Large intestine (tissue), 3 donors: Measurements from ENCODE around the gene HHAT. TPM values are rescaled to one million over a fixed set of nuclear protein-coding genes. Genes with fewer than 3 reads are reported as not detected.

Experiments used
- DNase-seq, 2 donors: peaks; one replicate each; pipeline versions ENCODE4 v3.0.0 to v3.0.0-alpha.2; 2013
- H3K27ac ChIP-seq: one replicate; pipeline ENCODE4 v1.5.1; 2013; ENCODE audit warnings: low read length
- H3K27me3 ChIP-seq: 2 replicates; pipeline ENCODE4 v1.6.1; 2013; ENCODE audit warnings: low read length; ENCODE audit not compliant: control insufficient read depth, insufficient read depth
- H3K36me3 ChIP-seq: 2 replicates; pipeline ENCODE4 v1.6.1; 2013; ENCODE audit warnings: low read length; ENCODE audit not compliant: control insufficient read depth, insufficient read depth
- H3K4me1 ChIP-seq: one replicate; pipeline ENCODE4 v1.6.1; 2013; ENCODE audit warnings: low read length; ENCODE audit not compliant: control insufficient read depth, insufficient read depth
- H3K4me3 ChIP-seq: one replicate; pipeline ENCODE4 v1.5.1; 2013; ENCODE audit warnings: low read length
- H3K9me3 ChIP-seq: one replicate; pipeline ENCODE4 v1.6.1; 2013; ENCODE audit warnings: mild to moderate bottlenecking, low read depth, low read length, moderate library complexity; ENCODE audit not compliant: control insufficient read depth
- WGBS: methylation state at CpG from one replicate; pipeline ENCODE4 v1.1.5; 2013; ENCODE audit warnings: low lambda C conversion rate; ENCODE audit not compliant: insufficient coverage; 5-methylcytosine and 5-hydroxymethylcytosine counted together
- polyA plus RNA-seq: library from polyadenylated mRNA; unstranded; fragments of 120-200 nt; gene quantifications from one replicate; pipeline ENCODE4 v1.2.1, GENCODE V29; 2013

HHAT gene
- polyA plus RNA-seq, 1 donor: 3.3 TPM

DNA sequence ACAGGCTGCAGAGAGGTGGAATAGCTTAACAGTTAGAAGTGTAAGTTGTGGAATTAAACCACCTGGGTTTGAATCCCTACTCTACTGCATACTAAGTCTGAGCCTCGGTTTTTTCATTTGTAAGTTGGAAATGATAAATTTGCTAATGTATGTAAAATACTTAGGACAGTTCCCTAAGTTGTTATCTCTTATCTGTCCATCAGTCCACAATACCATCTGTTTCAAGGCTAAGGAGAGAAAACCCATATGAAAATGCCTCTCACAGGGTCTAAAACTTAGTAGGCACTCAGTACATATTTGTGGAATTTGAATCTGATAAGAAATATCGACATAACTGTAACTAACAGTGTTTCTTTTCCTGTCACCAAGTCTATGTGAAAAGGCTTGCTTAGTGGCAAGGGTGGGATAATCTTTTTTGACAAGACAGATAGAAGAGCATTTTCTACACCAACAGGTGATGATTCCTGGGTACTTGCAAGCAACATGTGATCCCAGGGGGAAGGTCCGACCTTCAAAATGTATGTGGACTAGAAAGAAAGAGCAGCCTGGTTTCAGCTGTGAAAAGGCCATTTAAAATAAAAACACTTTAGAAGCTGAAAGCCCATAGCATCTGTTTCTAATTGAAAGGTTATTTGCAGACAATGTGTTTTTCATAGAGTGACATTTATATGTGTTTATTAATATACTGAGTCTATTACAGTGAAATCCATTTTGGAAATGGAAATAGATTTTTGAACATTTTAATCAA, 202.9 kb downstream of the HHAT start:
- DNase-seq: no peak
- Histone ChIP-seq H3K27ac (no peak overlapping the region), H3K9me3 (no peaks in the 10 kb centered on the region), H3K36me3 (no peaks in the 10 kb centered on the region), H3K4me3 (no peak overlapping the region), H3K27me3 (no peaks in the 10 kb centered on the region), H3K4me1 (no peaks in the 10 kb centered on the region)
- 71% methylated on average over 2 of the region's 3 CpGs for WGBS

DNA sequence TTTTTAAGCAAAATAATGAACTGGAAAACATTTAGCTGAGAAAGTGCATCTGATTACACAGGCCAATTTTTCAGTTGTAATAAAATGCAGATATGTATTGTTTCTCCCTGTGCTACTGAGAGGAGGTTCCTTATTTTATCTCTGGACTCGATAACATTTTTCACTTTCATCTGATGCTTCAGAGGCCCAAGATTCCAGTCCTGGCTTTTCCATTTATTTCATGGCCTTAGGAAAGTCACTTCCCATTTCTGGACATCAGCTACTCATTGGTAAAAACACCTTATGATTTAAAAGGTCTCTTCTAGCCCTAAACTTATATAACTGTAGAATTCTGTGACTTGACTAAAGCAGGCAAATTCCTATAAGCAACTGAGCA, 203.5 kb downstream of the HHAT start:
- no peaks in the 10 kb centered on the region for H3K4me1 ChIP-seq
- WGBS: no CpG with 5 or more reads among the region's 1 CpG
- H3K27me3 ChIP-seq: no peaks in the 10 kb centered on the region
- H3K9me3 ChIP-seq: no peaks in the 10 kb centered on the region
- H3K36me3 ChIP-seq: no peaks in the 10 kb centered on the region
- H3K4me3 ChIP-seq: no peak overlapping the region
- no peak for DNase-seq
- no peak overlapping the region for H3K27ac ChIP-seq

DNA sequence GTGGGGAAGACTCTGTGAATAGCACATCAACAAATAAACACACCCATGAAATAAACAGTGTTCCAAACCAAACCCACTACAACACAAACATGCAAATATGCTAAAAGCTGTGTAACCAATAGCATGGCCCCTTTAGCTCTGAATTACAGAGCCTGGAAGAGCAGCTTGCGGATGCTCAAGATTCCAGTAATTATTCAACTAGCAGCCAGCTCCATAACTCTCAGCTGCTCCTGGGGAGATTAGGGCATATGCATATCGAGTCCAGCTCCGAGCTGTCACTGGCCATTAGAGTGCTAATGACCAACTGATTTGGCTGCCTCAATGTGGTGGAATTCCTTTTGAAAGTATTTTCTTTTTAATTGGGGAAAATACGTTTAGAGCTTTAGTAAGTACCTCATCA, 207.1 kb downstream of the HHAT start:
- 88% methylated on average over 1 of the region's 4 CpGs for WGBS

DNA sequence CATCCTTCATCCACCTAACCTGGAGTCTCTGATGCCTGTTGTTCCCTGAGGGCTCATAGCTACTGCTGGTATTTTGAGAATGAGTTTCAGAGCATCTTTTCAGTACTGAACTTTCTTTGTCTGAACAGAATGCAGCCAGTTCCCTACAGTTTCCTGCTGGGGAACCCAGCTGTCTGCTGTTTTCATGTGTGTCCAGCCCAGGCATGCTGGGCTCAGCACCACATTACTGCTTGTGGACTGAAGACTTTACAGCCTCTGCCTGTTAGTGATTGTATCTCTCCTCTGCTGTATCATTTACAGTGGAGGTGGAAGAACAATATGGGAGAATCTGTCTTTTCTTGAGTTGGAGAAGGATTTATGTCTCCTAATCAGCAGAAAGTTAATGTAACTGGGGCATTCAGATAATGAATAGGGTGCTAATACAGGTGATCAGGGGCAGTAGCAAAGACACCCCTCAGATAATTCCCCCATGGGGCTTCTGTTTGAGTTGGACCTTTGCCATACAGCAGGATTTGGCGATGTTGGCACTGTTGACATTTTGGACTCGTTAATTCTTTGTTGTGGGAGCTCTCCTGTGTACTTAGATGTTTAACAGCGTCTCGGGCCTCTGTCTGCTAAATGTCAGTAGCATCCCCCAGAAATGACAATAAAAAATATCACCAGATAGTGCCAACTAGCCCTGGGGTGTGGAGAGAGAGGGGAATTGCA, 207.7 kb downstream of the HHAT start:
- no peak overlapping the region for H3K4me3 ChIP-seq
- no peak for DNase-seq
- H3K27me3 ChIP-seq: no peaks in the 10 kb centered on the region
- no peak overlapping the region for H3K27ac ChIP-seq
- H3K9me3 ChIP-seq: no peaks in the 10 kb centered on the region
- H3K36me3 ChIP-seq: no peaks in the 10 kb centered on the region
- no CpG with 5 or more reads among the region's 4 CpGs for WGBS
- no peaks in the 10 kb centered on the region for H3K4me1 ChIP-seq

More for the DNA sequence above, 207.1 kb downstream of the HHAT start:
- no peak for DNase-seq
- Histone ChIP-seq H3K9me3 (no peaks in the 10 kb centered on the region), H3K4me3 (no peak overlapping the region), H3K27me3 (no peaks in the 10 kb centered on the region), H3K36me3 (no peaks in the 10 kb centered on the region), H3K4me1 (no peaks in the 10 kb centered on the region), H3K27ac (no peak overlapping the region)

DNA sequence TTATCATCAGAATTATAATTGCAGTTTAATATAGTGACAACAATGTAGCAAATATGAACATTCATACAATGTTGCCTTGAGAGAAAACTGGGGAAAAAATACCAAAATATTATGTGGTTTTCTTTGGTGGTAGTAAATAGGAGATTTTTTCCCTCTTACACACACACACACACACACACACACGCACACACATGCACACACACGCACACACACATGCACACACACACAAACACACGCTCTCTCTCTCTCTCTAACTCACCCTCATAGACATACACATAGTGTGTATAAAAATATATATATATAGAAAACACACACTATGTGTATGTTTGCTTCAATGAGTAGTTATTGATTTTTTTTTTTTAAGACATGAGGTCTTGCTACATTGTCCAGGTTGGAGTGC, 211.6 kb downstream of the HHAT start:
- WGBS: no CpG with 5 or more reads among the region's 3 CpGs
- DNase-seq: no peak
- Histone ChIP-seq H3K27ac (no peak overlapping the region), H3K4me3 (no peak overlapping the region), H3K9me3 (no peaks in the 10 kb centered on the region), H3K36me3 (no peaks in the 10 kb centered on the region), H3K4me1 (no peaks in the 10 kb centered on the region), H3K27me3 (no peaks in the 10 kb centered on the region)

DNA sequence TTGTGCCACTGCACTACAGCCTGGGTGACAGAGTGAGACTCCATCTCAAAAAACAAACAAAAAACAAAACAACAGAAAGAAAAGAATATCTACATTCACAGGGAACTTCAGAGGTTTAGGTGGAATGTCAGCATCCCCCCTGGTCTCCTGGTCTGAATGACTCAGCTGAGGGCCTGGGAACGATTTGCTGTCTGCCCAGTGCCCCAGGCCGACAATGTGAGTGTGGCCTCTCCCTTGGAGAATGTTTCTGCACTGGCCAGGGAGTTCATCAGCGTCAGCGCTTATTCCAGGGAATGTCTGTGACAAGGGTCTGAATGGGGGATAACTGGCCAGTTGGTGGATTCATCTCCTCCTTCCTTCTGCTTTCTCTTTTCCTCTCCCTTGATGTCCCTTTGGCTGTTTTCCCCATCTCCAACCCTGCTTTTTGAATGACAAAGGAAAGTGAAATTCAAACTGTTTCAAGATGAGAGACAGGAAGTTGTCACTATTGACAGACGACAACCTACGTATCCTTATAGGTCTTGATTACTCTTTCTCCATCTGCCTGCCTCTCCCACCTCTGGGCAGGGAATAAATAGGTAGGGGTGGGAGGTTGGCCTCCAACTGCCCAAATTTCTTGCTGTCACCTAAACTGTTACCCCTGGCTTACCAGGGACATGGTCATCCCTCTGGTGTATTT, 213.1 kb downstream of the HHAT start:
- Histone ChIP-seq H3K4me3 (no peak overlapping the region), H3K4me1 (no peaks in the 10 kb centered on the region), H3K36me3 (no peaks in the 10 kb centered on the region), H3K27ac (no peak overlapping the region), H3K27me3 (no peaks in the 10 kb centered on the region), H3K9me3 (no peaks in the 10 kb centered on the region)
- DNase-seq: no peak
- WGBS: no CpG with 5 or more reads among the region's 6 CpGs

DNA sequence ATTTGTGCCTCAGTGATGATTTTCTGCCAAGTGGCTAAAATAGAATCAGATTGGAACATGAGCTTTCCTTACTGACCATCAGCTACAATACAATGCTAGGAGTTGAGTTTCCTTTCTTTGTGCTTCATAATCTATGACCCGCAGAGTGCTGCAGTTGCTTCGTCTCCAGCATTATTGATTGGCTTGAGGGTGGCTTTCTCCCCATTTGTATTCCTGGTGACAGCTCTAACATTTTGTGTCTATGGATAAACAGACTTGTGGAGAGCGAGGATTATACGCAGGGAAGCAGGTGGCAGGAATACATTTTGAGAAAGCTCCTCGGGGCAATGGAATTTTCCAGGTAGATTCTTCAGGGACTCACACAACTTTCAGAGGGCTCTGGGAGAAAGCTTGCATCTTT, 223.2 kb downstream of the HHAT start:
- no peak for DNase-seq
- no CpG with 5 or more reads among the region's 5 CpGs for WGBS
- Histone ChIP-seq H3K36me3 (no peaks in the 10 kb centered on the region), H3K4me3 (no peak overlapping the region), H3K27me3 (no peaks in the 10 kb centered on the region), H3K4me1 (no peaks in the 10 kb centered on the region), H3K9me3 (no peaks in the 10 kb centered on the region), H3K27ac (no peak overlapping the region)

DNA sequence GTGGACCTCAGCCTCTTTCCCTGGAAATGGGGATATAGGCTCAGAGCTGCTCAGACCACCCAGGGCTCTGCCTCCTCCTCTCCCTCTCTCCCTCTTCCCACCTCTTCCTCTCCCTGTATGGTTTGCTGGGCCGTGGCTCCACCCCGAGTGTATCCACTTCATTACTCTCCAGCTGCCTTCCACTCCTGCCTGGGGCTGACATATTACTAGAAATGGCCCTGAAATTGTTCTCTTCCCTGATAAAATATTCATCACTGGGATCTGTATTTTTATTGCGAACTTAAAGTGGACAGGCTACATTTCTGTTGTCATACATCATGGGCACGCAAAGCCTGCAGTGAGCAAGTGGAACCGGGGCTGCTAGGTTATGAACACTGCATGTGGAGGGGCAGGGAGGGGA, 225.0 kb downstream of the HHAT start:
- Histone ChIP-seq H3K27me3 (no peaks in the 10 kb centered on the region), H3K9me3 (no peaks in the 10 kb centered on the region), H3K27ac (no peak overlapping the region), H3K4me3 (no peak overlapping the region), H3K36me3 (no peaks in the 10 kb centered on the region), H3K4me1 (no peaks in the 10 kb centered on the region)
- 100% methylated on average over 1 of the region's 5 CpGs for WGBS
- no peak for DNase-seq

DNA sequence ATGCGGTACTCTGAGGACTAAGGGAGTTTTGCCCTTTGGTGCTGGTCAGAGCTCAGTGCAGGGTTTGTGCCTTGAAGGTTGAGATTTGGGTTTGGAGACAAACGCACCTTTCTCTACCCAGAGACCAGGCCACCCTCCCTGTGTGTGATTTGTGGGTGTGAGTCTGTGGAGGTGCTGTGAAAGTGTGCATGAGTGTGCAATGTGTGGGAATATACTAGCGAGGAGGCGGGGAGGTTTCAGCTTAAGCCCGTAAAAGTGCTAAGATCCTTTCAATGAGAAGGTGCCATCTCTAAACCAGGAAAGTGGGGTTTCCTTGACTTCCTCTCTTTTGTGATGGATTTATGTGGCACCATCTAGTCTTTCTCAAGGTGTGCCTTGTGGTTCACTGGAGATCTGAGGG, 225.7 kb downstream of the HHAT start:
- no peaks in the 10 kb centered on the region for H3K4me1 ChIP-seq
- no peaks in the 10 kb centered on the region for H3K27me3 ChIP-seq
- no peaks in the 10 kb centered on the region for H3K9me3 ChIP-seq

DNA sequence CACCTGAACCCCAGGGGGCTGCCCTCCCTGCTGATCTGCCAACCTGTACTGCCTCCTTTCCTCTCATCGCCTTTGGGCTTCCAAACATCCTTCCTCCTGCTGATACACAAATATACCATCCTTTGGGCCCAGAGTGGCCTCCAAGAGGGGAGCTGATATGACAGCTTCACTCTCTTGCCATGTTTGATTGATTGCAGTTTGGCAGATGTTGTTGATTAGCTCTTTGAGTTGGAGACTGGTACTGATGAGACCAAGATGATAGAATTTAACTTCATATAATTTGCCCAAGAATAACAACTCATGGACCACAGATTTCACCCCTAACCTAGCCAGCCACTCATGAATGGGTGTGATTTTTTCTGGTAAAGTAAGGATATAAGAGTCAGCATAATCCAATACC, 227.8 kb downstream of the HHAT start:
- Histone ChIP-seq H3K27ac (no peak overlapping the region), H3K36me3 (no peaks in the 10 kb centered on the region), H3K4me1 (no peaks in the 10 kb centered on the region), H3K4me3 (no peak overlapping the region), H3K9me3 (no peaks in the 10 kb centered on the region), H3K27me3 (no peaks in the 10 kb centered on the region)
- no CpG with 5 or more reads among the region's 1 CpG for WGBS
- no peak for DNase-seq

More for the DNA sequence above, 225.7 kb downstream of the HHAT start:
- no peak for DNase-seq
- no CpG with 5 or more reads among the region's 5 CpGs for WGBS
- H3K36me3 ChIP-seq: no peaks in the 10 kb centered on the region
- no peak overlapping the region for H3K4me3 ChIP-seq
- H3K27ac ChIP-seq: no peak overlapping the region
